Amygdala (tissue), 56 donors: ENCODE results near the gene PLA2G6.
"Not testable (repeated sequence)": the region's sequence is repeated elsewhere in the genome, so short reads cannot be mapped to it uniquely, and the experiment has no call there.

Source experiments
- DNase-seq, 56 donors: peaks; one replicate each; lab custom pipeline; 2025; lab: John Stamatoyannopoulos, UW

Gene PLA2G6

DNA sequence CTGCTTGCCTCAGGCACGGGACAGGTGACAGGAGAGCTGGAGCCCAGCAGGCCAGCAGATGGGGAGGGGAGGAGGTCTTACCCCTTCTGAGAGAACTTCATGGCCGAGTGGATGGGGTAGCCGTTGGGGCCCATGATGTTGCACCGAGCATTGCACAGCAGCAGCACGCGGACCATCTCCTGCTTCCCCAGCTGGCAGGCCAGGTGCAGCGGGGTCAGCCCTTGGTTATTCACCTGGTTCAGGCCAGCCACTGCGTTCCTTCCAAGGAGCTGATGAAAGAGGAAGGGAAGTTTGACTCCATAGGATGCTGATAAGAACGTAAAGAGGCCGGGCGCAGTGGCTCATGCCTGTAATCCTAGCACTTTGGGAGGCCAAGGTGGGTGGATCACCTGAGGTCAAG lies 41.7 kb downstream of the PLA2G6 start:
- no peak for DNase-seq

DNA sequence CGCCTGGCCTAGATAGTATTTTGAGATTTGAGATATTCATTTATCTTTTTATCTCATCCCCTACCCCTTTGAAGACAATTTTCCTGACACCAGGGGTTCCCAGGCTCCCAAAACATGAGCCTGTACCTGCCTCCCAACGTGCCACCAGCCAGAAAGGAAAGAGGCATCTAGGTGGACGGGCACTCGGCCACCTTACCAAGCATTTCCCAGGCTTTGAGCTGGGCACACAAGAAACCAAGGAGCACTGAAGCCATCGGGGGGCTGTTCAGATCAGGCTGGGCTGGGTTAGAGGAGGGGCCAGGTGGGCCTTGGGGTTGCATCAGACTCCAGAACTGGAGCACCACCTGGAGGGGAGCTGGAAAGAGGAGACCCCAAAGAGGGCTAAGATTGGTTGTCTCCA lies 42.7 kb downstream of the PLA2G6 start:
- DNase-seq, result no peak

DNA sequence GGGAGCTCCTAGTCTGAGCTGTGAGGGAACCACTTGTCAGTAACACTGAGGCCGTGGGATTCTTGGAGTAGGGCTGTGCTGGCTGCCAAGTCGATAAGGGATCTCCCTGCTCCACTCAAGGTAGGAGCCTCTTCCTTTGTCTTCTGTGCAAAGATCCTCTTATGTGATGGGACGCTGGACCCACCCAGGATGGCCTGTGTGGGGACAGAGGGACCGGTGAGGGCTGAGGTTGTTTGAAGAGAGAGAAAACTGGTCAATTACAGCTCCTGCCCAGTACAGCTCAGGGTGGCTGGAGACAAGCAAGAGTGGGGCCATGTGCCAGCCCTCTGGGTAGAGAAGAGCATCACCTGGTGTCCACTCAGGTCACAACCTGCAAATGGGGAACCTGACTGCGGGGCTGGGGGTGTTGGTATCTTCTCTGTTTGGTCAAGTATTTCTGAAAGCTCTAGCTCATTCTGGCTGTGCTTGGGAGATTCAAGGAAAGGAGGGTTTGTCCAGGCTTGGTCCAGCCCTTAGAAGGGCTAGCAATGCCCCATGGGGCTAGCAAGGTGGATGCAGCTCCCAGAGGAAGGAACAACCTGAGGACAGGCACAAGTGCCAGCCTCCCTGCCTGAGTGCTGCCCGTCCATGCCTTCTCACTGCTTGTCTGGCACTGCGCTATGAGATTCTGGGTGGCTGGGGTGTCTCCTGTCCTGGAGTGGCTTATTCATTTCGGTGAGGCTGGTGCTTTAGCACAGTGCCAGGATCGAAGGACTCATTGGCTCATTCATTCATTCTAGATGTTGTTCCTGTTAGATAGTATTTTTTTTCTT lies 43.5 kb downstream of the PLA2G6 start:
- DNase-seq, result no peak

DNA sequence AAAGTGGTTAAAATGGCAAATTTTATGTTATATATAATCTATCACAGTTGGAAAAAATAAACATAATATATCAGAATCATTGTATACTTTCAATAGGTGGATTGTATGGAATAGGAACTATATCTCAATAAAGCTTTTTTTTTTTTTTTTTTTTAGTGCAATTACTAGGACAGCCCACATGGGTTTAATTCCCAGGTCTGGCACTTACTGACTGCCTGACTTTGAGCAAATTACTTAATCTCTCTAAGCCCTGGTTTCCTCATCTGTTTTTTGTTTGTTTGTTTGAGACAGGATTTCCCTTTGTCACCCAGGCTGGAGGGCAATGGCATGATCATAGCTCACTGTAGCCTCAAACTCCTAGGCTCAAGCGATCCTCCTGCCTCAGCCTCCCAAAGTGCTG lies 45.0 kb downstream of the PLA2G6 start:
- DNase-seq, result no peak

DNA sequence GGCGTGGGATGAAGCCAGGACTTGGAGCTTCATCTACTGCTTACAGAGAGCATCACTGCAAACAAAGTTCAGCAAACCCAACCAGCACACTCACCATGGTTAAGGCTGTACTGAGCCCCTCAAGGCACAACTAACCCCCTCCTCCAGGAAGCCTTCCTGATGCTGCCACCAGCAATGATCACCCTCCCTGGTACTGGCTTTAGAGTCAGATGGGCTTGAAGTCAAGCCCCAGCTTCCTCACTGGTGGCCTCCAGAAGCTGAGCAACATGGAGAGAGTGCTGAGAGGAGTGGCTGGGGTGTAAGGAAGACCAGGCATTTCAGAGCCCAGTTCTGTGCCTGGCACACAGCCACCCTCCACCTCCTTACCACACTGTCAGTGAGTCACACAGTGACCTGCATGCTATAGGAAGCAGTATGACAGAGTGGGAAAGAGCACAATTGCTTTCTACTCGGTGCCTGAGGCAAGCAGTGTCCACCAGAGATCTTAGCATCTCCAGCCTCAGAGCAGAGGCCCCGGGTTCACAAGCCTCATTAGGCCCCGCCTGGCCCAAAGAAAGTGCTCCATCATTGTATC lies 46.4 kb downstream of the PLA2G6 start:
- peak in 1 of 56 donors; percentile 6 for DNase-seq

DNA sequence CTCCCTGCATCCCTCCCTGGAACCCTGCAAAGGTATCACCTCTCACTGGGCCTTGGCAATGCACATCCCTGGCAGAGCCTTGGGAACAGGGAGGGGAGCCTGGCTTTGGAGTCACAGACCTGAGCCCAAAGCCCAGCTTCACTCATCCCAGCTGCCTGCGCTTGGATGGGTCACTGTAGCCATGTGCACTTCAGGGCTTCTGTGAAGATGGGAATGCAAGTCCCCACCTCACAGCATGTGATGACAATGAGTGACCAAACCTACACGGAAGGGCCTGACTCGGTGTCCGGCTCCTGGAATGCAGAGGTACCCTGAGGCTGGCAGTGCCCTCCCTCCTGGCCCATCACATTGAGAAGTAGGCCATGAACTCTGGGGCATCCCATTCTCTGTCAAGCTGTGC lies 48.3 kb downstream of the PLA2G6 start:
- DNase-seq, result no peak

DNA sequence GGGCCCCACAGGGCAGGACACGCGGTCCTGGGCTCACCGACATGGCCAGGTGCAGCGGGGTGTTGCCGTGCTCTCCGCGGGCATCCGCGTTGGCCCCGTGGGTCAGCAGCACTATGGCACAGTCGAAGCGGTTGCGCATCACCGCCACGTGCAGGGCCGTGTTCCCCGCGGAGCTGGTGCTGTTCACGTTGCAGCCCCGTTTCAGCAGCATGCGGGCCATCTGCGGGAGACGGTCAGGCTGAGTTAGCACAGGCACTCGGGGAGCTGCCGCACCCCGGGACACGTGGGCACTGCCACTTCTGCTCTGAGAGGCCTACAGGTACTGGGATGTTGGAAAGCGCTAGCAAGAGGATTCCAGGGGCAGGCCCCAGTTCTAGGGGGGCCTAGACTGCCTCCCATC lies 48.8 kb downstream of the PLA2G6 start:
- DNase-seq, result no peak

DNA sequence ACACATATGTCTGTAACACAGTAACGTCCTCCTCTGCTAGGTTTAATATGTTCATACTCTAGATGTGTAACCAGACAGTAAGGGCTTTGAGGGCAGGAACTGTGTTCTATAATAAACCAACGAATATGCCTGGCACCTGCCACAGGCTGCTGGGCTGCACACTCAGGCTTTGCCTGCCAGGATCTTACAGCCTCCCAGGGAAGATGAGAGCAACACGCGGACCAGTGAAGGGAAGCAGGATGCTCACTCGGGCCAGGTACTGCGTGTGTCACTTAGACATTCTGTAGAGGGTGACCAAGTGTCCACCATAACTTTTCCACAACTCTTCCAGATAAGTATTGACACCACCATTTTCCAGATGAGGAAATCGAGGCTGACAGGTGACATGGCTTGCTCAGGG lies 49.5 kb downstream of the PLA2G6 start:
- no peak for DNase-seq

DNA sequence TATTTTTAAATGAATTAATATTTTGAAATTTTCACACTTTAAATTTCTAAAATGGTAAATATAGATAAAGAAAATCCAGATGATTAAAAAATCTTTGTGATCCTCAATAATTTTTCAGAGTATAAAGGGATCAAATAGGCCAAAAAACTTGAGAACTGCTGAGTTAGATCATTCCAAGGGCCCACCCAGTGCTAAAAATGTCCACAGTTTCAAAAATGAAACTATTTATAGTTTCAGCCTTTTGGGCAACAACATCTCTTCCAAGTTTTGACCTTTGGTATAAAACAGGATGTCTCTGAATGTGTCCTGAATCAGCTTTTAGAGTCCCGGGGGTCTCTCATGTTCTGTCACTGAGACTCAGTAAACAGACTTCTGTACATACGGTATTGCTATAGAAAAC lies 50.2 kb downstream of the PLA2G6 start:
- no peak for DNase-seq

DNA sequence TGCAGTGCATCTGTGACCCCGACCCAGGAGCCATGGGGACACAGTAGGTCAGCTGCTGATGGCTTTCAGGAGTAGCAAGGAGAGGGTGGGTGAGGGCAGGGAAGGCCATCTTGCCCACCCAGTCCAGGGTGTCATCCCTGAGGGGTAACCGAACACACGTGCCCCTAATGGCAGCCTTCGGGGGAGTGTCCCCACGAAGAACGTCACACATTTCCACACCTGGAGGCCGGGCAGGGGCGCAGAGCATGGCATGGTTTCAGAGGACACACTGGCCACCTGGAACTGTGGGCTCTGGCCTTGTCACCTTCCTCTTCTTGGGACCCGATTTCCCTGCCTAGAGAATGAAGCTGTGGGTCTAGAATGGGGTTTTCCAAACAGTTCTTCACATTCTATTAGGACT lies 51.8 kb downstream of the PLA2G6 start:
- no peak for DNase-seq

DNA sequence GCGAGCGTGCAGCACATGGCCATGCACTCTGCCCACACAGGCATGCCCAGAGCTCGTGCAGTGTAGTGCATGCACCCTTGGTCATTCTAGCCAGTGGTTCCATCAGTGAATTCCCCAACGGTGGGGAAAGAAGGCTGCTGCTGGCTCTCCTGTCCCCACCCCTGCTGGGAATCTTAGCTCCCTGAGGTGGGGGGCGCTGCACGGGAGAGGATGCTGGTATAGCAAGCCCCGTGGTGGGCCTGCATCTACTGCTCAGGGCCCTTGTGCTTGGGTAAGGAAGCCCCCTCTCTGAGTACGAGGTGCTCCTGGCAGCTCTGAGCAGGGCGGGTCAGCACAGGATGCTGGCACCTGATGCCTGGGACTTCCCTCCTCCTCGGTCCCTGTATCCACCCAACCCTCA lies 52.6 kb downstream of the PLA2G6 start:
- no peak for DNase-seq

DNA sequence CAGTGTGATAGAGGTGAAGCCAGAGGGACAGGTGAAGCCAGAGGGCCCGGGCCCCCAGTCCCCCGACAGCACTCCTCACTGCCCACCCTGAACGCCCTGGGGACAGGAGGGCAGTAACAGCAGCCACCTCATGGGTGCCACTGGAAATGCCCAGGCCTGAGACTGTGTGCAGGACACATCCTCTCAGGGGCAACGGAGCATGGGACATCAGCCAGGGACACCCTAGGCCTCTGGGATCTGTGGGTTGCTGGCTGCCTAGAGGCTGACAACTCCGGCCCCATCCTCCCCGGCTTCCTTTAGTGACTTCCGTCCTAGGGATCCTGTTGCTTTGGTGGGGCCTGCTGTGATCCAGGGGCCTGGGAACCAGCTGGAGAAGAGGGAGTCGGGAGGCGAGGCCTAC lies 53.8 kb downstream of the PLA2G6 start:
- DNase-seq, result no peak

DNA sequence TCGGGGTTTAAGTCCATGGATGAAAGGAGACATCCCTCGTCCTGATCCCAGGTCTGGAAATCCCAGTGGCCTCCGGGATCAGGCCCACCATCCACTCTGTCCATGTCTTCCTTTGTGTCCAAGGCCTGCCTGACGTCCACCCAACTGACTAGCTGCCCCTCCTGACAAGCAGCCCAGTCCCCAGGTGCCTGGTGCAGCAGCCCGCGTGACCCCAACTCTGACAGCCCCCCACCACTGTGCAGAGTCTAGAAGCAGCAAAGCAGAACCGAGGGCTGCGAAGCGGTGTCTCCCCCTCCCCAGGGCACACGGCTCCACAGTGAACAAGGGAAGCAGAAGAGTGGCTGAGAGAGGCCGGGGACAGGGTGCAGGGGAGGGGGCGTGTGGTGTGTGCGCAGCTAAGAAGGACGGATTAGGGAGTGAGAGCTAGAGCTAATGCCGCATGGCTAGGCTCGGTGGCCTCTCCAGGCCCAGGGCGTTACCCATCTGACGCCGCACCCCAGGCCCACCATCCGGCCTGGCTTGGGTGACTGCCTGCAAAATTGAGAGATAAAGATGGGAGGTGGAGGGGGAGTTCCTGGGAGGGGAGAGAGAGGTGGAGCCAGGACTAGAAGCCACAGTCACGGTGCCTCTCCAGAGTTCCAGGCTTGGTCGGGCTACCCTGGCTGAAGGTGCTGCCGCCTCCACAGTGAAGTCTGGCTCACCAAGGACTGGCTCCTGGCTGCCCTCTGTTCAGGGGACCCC lies 54.5 kb downstream of the PLA2G6 start:
- DNase-seq, result no peak

DNA sequence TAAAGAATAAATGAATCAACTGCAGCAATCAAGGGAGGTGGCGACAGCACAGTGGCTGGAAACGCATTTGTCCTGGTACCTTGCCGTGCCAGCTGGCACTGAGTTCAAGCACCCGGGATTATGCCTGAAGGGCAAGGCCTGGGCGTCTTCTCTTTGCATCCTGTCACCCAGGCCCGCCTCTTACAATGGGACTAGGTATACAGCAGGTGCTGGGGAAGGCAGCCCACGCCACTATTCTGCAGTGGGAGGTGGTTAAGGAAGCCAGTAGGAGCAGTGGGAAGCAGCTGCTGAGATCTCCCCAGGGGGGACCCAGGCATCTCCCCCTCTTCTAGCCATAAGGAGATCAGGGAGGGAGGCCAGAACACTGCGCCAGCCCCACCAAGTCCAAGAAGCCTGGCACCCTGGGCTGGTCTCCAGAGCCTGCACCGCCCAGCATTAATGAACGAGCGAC lies 55.9 kb downstream of the PLA2G6 start:
- DNase-seq, result peak in 14 of 56 donors; percentile 9 to 54 (median 29)

DNA sequence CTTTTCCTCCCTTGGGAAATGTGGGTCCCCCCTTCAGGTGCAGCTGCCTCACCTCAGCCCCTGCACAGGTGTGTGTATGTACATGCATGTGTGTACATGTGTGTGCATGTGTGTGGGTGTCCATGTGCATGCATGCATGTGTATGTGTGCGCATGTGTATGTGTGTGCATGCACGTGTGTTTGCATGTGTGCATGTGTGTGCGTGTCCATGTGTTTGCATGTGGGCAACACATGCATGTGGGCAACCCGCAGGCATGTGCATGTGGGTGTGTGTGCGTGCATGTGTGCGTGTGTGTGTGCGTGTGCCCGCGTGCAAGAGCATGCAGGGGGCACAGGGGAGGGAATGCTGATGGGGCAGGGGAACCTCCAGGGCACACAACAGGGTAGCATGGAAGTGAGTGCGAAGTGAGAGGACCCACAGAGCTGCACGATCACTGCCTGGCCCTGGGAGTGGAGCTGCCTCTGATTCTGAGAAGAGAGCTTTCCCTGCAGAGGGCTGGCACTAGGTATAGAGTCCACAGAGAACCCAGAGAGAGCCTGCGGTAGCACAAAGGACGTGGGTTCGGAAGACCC lies 56.5 kb downstream of the PLA2G6 start:
- no peak for DNase-seq

DNA sequence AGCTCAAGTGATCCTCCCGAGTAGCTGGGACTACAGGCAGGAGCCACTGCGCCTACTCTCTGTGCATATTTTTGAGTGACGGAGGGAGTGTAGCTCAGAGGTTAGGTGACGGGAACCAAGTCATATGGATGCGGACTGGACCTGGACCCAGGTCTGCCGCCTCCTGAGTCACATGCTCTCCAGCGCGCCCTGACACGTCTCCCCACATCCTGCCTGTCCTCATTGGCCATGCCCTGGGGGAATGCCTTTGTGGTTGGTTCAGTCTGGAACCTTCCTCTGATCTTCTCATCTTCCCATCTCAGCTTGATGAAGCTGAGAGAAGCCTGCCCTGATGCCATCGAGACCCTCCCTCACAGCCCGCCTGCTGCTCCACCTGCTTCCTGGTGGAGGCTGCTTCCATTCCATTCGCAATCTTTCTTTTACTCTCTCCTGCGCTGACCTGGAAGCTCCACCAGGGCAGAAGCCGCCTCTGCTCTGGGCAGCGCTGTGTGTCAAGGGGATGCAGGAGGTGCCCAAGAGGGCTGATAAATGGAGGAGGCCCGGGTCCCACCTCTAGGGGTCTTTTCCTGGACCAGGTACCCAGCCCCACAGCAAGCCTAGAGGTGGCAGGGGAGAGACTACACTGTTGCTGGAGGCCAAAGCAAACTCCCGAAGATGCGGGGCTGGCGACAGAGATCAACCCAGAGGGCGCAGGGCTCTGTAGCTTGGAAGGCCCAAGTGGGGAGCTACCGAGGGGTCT lies 57.2 kb downstream of the PLA2G6 start:
- DNase-seq, result no peak

DNA sequence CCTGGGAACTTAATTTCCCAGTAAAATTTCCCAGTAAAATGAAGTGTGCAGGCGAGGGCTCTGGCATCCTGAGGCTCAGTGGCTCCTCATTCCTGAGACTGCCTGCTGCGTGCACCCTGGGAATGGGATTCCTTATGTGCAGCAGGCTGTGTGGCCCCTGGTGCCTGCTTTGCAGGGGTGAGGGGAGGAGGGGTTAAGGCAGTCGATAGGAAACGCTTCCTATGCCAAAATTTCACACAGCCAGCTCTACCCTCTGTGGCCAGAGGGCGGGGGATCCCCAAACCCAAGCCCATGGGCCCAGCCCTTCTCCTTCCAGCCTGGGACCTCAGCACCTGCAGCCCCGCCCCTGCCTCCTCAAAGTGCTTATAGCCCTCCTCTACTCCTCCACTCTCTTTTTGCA lies 59.0 kb downstream of the PLA2G6 start:
- no peak for DNase-seq

DNA sequence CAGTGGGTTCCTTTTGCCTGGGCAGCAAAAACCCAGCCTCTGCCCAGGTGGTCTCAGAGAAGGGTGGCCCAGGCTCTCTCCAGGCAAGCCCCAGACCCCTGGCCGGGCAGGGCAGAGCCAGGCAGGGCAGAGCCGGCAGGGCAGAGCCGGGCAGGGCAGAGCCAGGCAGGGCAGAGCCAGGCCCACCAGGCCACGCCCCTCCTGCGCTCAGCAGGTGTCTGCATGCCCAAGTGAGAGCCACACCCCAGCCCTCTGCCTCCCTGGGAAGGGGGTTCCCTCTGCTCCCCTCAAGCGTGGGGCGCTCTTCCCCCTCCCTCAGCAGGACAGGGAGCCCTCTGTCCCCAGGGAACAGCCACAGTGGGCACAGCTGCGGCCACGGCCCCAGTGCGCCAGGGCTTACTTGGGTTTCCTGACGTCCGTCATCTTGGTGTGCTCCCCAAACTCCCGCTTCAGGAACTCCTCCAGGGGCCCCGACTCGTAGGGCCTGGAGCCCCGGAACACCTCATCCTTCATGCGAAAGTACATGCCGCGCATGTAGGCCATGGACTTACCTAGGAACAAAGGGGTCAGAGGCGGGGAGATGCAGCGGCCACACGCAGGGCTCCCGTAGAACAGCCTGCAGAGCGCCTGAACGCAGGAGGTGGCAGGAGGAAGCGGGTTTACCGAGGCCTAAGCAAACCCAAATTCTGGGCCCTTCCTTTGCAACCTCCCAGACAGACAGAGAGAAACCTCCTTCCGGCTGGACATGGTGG lies 61.1 kb downstream of the PLA2G6 start:
- DNase-seq, result no peak

DNA sequence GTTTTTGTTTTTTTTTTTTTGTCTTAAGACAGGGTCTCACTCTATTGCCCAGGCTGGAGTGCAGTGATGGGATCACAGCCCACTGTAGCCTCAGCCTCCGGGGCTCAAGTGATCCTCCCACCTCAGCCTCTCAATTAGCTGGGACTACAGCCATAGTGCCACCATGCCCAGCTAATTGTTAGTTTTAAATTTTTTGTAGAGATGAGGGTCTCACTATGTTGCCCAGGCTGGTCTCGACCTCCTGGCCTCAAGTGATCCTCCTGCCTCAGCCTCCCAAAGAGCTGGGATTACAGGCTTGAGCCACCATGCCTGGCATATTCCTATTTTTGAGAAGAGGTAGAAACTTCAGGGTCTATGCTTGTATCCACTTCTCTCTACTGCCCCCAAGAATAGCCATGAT lies 62.9 kb downstream of the PLA2G6 start:
- not testable (repeated sequence) for DNase-seq

DNA sequence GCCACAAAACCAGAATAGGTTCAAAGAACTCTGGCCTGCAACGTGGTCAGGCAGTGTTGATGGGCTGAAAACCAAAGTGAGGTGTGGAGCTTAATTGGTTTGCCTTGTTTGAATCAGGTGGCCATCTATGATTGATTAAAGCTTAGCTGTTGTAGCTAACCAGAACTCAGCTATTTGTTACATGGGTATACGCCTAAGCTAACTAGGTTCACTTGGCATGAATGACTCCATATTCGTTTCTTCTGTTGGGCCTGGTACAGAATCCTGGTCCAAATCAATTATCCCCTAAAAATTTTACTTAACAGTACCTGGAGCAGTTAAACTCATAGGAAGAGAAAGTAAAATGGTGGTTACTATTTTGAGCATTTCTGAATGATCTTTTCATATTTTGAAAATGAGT lies 63.4 kb downstream of the PLA2G6 start:
- no peak for DNase-seq
